Measurements from ENCODE around the gene TSNAX.

The TSNAX gene

GRCh38 chr1:231601824-231602672, 73.6 kb downstream of the TSNAX start:
- DNase-seq (ENCODE audit: low spot score) = no peak

GRCh38 chr1:231602673-231602984, 74.2 kb downstream of the TSNAX start:
- DNase-seq (ENCODE audit: low spot score) = no peak

- DNase-seq (ENCODE audit: low spot score) = peak; percentile 75
Observed at GRCh38 chr1:231603598-231604275, 75.3 kb downstream of the TSNAX start.

- DNase-seq (ENCODE audit: low spot score) = no peak
Observed at GRCh38 chr1:231604276-231604621, 75.8 kb downstream of the TSNAX start.

GRCh38 chr1:231605149-231606100, 77.0 kb downstream of the TSNAX start:
- no peak for DNase-seq (ENCODE audit: low spot score)

GRCh38 chr1:231606712-231607111, 78.2 kb downstream of the TSNAX start:
- no peak for DNase-seq (ENCODE audit: low spot score)

- no peak for DNase-seq (ENCODE audit: low spot score)
Observed at GRCh38 chr1:231610388-231610787, 81.9 kb downstream of the TSNAX start.

GRCh38 chr1:231611111-231611510, 82.6 kb downstream of the TSNAX start:
- DNase-seq (ENCODE audit: low spot score) = no peak

GRCh38 chr1:231611851-231612250, 83.4 kb downstream of the TSNAX start:
- DNase-seq (ENCODE audit: low spot score) = no peak

- no peak for DNase-seq (ENCODE audit: low spot score)
Observed at GRCh38 chr1:231612393-231613089, 84.1 kb downstream of the TSNAX start.

GRCh38 chr1:231613419-231614349, 85.2 kb downstream of the TSNAX start:
- DNase-seq (ENCODE audit: low spot score) = no peak

All from SK-N-DZ (cell line).